K562 (cell line): Measurements from ENCODE around the gene MCM7.

Experiments
- NFYB ChIP-seq: IDR thresholded peaks from 2 replicates; pipeline ENCODE4 v1.6.1; 2011; ENCODE audit warnings: mild to moderate bottlenecking, moderate library complexity; ENCODE audit not compliant: insufficient read length; ENCODE audit errors: extremely low read depth
- PHF8 ChIP-seq: fragments of 200-600 bp; sonication (generic); IDR thresholded peaks from 2 replicates; pipeline ENCODE4 v1.6.1; 2012; ENCODE audit warnings: mixed run types, mild to moderate bottlenecking, inconsistent platforms, low read length, moderate library complexity, borderline replicate concordance
- RBM39 ChIP-seq: fragments of 200-400 bp; formaldehyde crosslinking; optimal IDR thresholded peaks from 2 replicates; pipeline ENCODE3; 2018; ENCODE audit warnings: low read depth, low read length
- SP1 ChIP-seq: sonication (generic); formaldehyde crosslinking; IDR thresholded peaks from 2 replicates; pipeline ENCODE4 v1.8.1; 2022; ENCODE audit warnings: mild to moderate bottlenecking, missing genetic modification reagents
- YY1 ChIP-seq, 3 experiments: IDR thresholded peaks; 2 replicates each; pipeline ENCODE4 v1.6.1; 2011; ENCODE audit warnings: low read length in 2 of 3, mild to moderate bottlenecking in 2 of 3, moderate library complexity in 2 of 3, borderline replicate concordance in 1 of 3, control low read depth in 1 of 3, low read depth in 1 of 3; ENCODE audit not compliant: insufficient read depth in 3 of 3, insufficient replicate concordance in 2 of 3, control insufficient read depth in 1 of 3, insufficient read length in 1 of 3; ENCODE audit errors: extremely low read depth in 1 of 3
- ZBTB8A ChIP-seq: fragments of 450-650 bp; IDR thresholded peaks from 2 replicates; pipeline ENCODE4 v1.6.1; 2018; ENCODE audit warnings: mild to moderate bottlenecking, moderate library complexity; ENCODE audit not compliant: partially characterized antibody
- ZNF121 ChIP-seq: sonication (generic); formaldehyde crosslinking; conservative IDR thresholded peaks from 2 replicates; pipeline ENCODE4 v1.8.0; 2022; ENCODE audit warnings: missing genetic modification reagents
- ZNF133 ChIP-seq: fragments of 250-450 bp; sonication (Bioruptor Pico); IDR thresholded peaks from 2 replicates; pipeline ENCODE4 v1.4.0; 2020; ENCODE audit warnings: mild to moderate bottlenecking
- ZNF408 ChIP-seq: fragments of 250-450 bp; sonication (Bioruptor Pico); IDR thresholded peaks from 2 replicates; pipeline ENCODE4 v1.4.0; 2020; ENCODE audit warnings: low read depth, mild to moderate bottlenecking, moderate library complexity
- ZNF644 ChIP-seq: fragments of 200-800 bp; sonication (Bioruptor generic); IDR thresholded peaks from 2 replicates; pipeline ENCODE4 v1.6.1; 2016; ENCODE audit warnings: low read depth, missing genetic modification characterization, missing compliant biosample characterization
- TF ChIP-seq, protein P1 (sequence below): fragments of 250-450 bp; sonication (Bioruptor Pico); IDR thresholded peaks from 2 replicates; pipeline ENCODE4 v1.8.0; 2022; ENCODE audit warnings: inconsistent platforms, mild to moderate bottlenecking, moderate library complexity, borderline replicate concordance
- TF ChIP-seq, protein P2 (sequence below): fragments of 250-450 bp; sonication (Bioruptor Pico); IDR thresholded peaks from 2 replicates; pipeline ENCODE4 v1.8.0; 2021; ENCODE audit warnings: borderline replicate concordance, mild to moderate bottlenecking, moderate library complexity; ENCODE audit not compliant: poor library complexity, severe bottlenecking
- TF ChIP-seq, protein P3 (sequence below): fragments of 450-650 bp; IDR thresholded peaks from 2 replicates; pipeline ENCODE4 v1.6.1; 2017; ENCODE audit warnings: antibody characterized with exemption
- TF ChIP-seq, protein P4 (sequence below), 3 experiments: IDR thresholded peaks in 2 of 3; conservative IDR thresholded peaks in 1 of 3; 2 replicates each; pipeline ENCODE4 v1.5.1; 2011 to 2012; ENCODE audit warnings: low read length in 3 of 3, mild to moderate bottlenecking in 3 of 3, control low read depth in 2 of 3, improper control_type of control experiment in 1 of 3, inconsistent platforms in 1 of 3, low read depth in 1 of 3, mixed read lengths in 1 of 3, moderate library complexity in 1 of 3; ENCODE audit not compliant: insufficient read depth in 2 of 3

DNA sequence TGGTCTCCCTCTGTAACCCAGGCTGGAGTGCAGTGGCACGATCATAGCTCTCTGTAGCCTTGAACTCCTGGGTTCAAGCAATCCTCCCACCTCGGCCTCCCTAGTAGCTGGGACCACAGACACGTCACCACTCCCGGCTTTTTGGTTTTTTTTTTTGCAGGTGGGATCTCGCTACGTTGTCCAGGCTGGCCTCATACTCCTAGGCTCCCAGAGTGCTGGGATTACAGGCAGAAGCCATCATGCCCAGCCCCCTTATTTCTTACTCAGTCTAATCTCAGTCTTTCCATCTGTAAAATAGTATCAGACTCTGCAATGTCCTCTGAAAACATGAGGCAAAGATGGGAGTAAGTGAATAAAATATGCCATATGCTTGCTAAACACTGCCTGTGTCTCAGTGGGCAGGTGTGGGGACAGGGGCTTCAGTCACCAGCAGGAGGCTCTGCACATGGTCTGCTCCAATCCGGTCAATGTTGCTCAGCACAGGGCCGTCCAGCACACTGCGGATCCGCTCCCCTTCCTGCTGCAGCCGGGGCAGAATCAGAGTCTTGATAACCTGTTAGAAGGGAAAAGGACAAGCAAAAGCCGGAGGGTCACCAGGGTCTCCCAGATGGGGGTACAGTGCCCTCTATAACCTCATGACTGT is 8.4 kb upstream of the MCM7 start:
- TF ChIP-seq ZNF133 (CRISPR knock-in tag): no peak
- TF ChIP-seq SP1 (CRISPR knock-in tag): no peak
- TF ChIP-seq, protein P1, sequence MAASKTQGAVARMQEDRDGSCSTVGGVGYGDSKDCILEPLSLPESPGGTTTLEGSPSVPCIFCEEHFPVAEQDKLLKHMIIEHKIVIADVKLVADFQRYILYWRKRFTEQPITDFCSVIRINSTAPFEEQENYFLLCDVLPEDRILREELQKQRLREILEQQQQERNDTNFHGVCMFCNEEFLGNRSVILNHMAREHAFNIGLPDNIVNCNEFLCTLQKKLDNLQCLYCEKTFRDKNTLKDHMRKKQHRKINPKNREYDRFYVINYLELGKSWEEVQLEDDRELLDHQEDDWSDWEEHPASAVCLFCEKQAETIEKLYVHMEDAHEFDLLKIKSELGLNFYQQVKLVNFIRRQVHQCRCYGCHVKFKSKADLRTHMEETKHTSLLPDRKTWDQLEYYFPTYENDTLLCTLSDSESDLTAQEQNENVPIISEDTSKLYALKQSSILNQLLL: no peak
- no peak for TF ChIP-seq ZNF408 (CRISPR knock-in tag)
- TF ChIP-seq, protein P2, sequence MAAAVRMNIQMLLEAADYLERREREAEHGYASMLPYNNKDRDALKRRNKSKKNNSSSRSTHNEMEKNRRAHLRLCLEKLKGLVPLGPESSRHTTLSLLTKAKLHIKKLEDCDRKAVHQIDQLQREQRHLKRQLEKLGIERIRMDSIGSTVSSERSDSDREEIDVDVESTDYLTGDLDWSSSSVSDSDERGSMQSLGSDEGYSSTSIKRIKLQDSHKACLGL (CRISPR knock-in tag): no peak
- no peak for TF ChIP-seq NFYB
- TF ChIP-seq ZNF644: no peak
- TF ChIP-seq YY1 (IDR thresholded peaks at IDR 0.05; ENCODE audit: borderline replicate concordance in 1 of 3, control insufficient read depth in 1 of 3, extremely low read depth in 1 of 3, insufficient read depth in 3 of 3, insufficient read length in 1 of 3, insufficient replicate concordance in 2 of 3, low read depth in 1 of 3, low read length in 2 of 3): no peak
- TF ChIP-seq PHF8: no peak
- no peak for TF ChIP-seq ZBTB8A
- no peak for TF ChIP-seq RBM39
- TF ChIP-seq, protein P3, sequence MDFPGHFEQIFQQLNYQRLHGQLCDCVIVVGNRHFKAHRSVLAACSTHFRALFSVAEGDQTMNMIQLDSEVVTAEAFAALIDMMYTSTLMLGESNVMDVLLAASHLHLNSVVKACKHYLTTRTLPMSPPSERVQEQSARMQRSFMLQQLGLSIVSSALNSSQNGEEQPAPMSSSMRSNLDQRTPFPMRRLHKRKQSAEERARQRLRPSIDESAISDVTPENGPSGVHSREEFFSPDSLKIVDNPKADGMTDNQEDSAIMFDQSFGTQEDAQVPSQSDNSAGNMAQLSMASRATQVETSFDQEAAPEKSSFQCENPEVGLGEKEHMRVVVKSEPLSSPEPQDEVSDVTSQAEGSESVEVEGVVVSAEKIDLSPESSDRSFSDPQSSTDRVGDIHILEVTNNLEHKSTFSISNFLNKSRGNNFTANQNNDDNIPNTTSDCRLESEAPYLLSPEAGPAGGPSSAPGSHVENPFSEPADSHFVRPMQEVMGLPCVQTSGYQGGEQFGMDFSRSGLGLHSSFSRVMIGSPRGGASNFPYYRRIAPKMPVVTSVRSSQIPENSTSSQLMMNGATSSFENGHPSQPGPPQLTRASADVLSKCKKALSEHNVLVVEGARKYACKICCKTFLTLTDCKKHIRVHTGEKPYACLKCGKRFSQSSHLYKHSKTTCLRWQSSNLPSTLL: no peak
- TF ChIP-seq ZNF121: no peak; the same call in 1 of the 2 replicates
- TF ChIP-seq, protein P4, sequence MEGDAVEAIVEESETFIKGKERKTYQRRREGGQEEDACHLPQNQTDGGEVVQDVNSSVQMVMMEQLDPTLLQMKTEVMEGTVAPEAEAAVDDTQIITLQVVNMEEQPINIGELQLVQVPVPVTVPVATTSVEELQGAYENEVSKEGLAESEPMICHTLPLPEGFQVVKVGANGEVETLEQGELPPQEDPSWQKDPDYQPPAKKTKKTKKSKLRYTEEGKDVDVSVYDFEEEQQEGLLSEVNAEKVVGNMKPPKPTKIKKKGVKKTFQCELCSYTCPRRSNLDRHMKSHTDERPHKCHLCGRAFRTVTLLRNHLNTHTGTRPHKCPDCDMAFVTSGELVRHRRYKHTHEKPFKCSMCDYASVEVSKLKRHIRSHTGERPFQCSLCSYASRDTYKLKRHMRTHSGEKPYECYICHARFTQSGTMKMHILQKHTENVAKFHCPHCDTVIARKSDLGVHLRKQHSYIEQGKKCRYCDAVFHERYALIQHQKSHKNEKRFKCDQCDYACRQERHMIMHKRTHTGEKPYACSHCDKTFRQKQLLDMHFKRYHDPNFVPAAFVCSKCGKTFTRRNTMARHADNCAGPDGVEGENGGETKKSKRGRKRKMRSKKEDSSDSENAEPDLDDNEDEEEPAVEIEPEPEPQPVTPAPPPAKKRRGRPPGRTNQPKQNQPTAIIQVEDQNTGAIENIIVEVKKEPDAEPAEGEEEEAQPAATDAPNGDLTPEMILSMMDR (IDR thresholded peaks at IDR 0.05 in 2 of 3, conservative IDR thresholded peaks at IDR 0.05 in 1 of 3; ENCODE audit: insufficient read depth in 2 of 3, low read depth in 1 of 3, low read length in 3 of 3): peak in 2 of 3 experiments; percentile 18 to 23; a peak in 3 of 6 replicates
